Hepatocyte (in vitro differentiated cells): ENCODE measurements around the gene SAP30L. TPM values are rescaled to one million over a fixed set of nuclear protein-coding genes. Genes with fewer than 3 reads are reported as not detected.

ENCODE experiments used
- DNase-seq: peaks from one replicate; pipeline ENCODE4 v3.0.0-alpha.2; 2016; ENCODE audit warnings: low spot score
- H2AFZ ChIP-seq: fragments of 200-600 bp; sonication (generic); 2 replicates; pipeline ENCODE4 v1.6.0; 2016; ENCODE audit warnings: antibody characterized with exemption, mild to moderate bottlenecking
- H3K27ac ChIP-seq: fragments of 200-600 bp; sonication (generic); 2 replicates; pipeline ENCODE4 v1.5.1; 2016; ENCODE audit warnings: mild to moderate bottlenecking
- H3K27me3 ChIP-seq: fragments of 200-600 bp; sonication (generic); 2 replicates; pipeline ENCODE4 v1.6.1; 2016
- H3K36me3 ChIP-seq: fragments of 200-600 bp; sonication (generic); replicated peaks from 2 replicates; pipeline ENCODE4 v1.5.1; 2016; ENCODE audit warnings: low read depth; ENCODE audit not compliant: insufficient read depth
- H3K4me1 ChIP-seq: fragments of 200-600 bp; sonication (generic); 2 replicates; pipeline ENCODE4 v1.5.1; 2016; ENCODE audit warnings: mild to moderate bottlenecking, moderate library complexity; ENCODE audit not compliant: insufficient read depth
- H3K4me2 ChIP-seq: fragments of 200-600 bp; sonication (generic); 2 replicates; pipeline ENCODE4 v1.6.0; 2016
- H3K4me3 ChIP-seq: fragments of 200-600 bp; sonication (generic); 2 replicates; pipeline ENCODE4 v1.5.1; 2016; ENCODE audit warnings: mild to moderate bottlenecking
- H3K79me2 ChIP-seq: fragments of 200-600 bp; sonication (generic); 2 replicates; pipeline ENCODE4 v1.6.0; 2017; ENCODE audit warnings: mild to moderate bottlenecking
- H3K9me2 ChIP-seq: fragments of 200-600 bp; sonication (generic); replicated peaks from 2 replicates; pipeline ENCODE4 v1.6.0; 2017; ENCODE audit warnings: mild to moderate bottlenecking; ENCODE audit not compliant: insufficient read depth
- H3K9me3 ChIP-seq: fragments of 200-600 bp; sonication (generic); 2 replicates; pipeline ENCODE4 v1.5.1; 2016; ENCODE audit warnings: low read depth, mild to moderate bottlenecking
- H4K20me1 ChIP-seq: fragments of 200-600 bp; sonication (generic); 2 replicates; pipeline ENCODE4 v1.6.0; 2016; ENCODE audit warnings: mild to moderate bottlenecking; ENCODE audit not compliant: insufficient read depth, poor library complexity, severe bottlenecking
- EZH2 ChIP-seq: fragments of 200-600 bp; sonication (generic); IDR thresholded peaks from 2 replicates; pipeline ENCODE4 v1.6.1; 2016; ENCODE audit warnings: antibody characterized with exemption, mild to moderate bottlenecking, borderline replicate concordance
- EZH2phosphoT487 ChIP-seq: fragments of 200-600 bp; sonication (generic); IDR thresholded peaks from one replicate; pipeline ENCODE4 v1.6.1; 2018; ENCODE audit warnings: antibody characterized with exemption, mild to moderate bottlenecking, low read depth, moderate library complexity; ENCODE audit not compliant: unreplicated experiment, severe bottlenecking
- WGBS: methylation state at CpG from one replicate; pipeline ENCODE4 v1.1.6; 2016; ENCODE audit warnings: low lambda C conversion rate; ENCODE audit errors: missing lambda C conversion rate; 5-methylcytosine and 5-hydroxymethylcytosine counted together
- polyA plus RNA-seq: library from polyadenylated mRNA; unstranded; fragments of >200 nt; fragmentation: Nextera tagmentation; extraction: Ambion mirVana; gene quantifications from 2 replicates; pipeline ENCODE4 v1.2.1, GENCODE V29; 2016
- total RNA-seq: library from RNA; depleted of rRNA; stranded (reverse); fragments of >200 nt; gene quantifications from 2 replicates; pipeline ENCODE4 v1.2.3, GENCODE V29; 2014
- TF ChIP-seq, protein P1 (sequence below): fragments of 200-600 bp; sonication (generic); IDR thresholded peaks from 2 replicates; pipeline ENCODE4 v1.5.1; 2016; ENCODE audit warnings: antibody characterized with exemption, mild to moderate bottlenecking; ENCODE audit not compliant: poor library complexity

SAP30L gene
- total and polyA plus RNA-seq, 2 experiments from 2014 or later = 21.6 to 45.6 TPM

DNA sequence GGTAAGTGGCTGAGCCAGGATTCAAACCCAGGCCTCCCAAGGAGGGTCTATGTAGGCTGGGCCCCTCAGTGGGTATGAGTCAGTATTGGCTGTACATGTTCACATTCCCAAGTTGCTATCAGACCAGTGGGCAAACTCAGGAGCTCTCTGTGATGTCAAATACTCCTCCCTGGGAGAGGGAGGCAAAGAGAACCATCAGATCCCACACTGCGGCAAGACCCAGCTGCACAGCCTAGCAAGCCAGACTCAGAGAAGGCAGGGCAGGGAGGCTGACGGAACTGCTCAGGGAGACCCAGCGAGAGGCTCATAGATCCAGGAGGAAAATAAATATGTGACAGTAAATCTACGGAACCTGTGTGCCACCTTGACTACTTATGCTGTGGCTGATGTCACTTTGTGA is 42.6 kb upstream of the SAP30L start:
- Histone ChIP-seq H3K4me3 (no peak overlapping the region), H3K9me2 (no peaks in the 10 kb centered on the region), H3K79me2 (no peaks in the 10 kb centered on the region), H3K9me3 (no peaks in the 10 kb centered on the region), H3K27me3 (no peaks in the 10 kb centered on the region), H3K36me3 (no peaks in the 10 kb centered on the region), H4K20me1 (no peaks in the 10 kb centered on the region), H2AFZ (no peak overlapping the region), H3K4me2 (no peak overlapping the region), H3K27ac (no peak overlapping the region), H3K4me1 (peaks cover 17% of the 10 kb centered on the region)
- TF ChIP-seq EZH2 (no peak), EZH2phosphoT487 (no peak)
- TF ChIP-seq, protein P1, sequence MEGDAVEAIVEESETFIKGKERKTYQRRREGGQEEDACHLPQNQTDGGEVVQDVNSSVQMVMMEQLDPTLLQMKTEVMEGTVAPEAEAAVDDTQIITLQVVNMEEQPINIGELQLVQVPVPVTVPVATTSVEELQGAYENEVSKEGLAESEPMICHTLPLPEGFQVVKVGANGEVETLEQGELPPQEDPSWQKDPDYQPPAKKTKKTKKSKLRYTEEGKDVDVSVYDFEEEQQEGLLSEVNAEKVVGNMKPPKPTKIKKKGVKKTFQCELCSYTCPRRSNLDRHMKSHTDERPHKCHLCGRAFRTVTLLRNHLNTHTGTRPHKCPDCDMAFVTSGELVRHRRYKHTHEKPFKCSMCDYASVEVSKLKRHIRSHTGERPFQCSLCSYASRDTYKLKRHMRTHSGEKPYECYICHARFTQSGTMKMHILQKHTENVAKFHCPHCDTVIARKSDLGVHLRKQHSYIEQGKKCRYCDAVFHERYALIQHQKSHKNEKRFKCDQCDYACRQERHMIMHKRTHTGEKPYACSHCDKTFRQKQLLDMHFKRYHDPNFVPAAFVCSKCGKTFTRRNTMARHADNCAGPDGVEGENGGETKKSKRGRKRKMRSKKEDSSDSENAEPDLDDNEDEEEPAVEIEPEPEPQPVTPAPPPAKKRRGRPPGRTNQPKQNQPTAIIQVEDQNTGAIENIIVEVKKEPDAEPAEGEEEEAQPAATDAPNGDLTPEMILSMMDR = no peak
- WGBS = 100% methylated on average over 4 of the region's 4 CpGs
- no peak for DNase-seq

- H3K36me3 ChIP-seq = no peaks in the 10 kb centered on the region
- H3K9me2 ChIP-seq = no peaks in the 10 kb centered on the region
- H3K27me3 ChIP-seq = no peaks in the 10 kb centered on the region
- H3K4me2 ChIP-seq = no peak overlapping the region
- WGBS = 76% methylated on average over 8 of the region's 8 CpGs
- no peak for DNase-seq
- H4K20me1 ChIP-seq = no peaks in the 10 kb centered on the region
- H3K4me1 ChIP-seq = peaks cover 17% of the 10 kb centered on the region
- no peak overlapping the region for H3K27ac ChIP-seq
- no peaks in the 10 kb centered on the region for H3K9me3 ChIP-seq
- H3K4me3 ChIP-seq = no peak overlapping the region
- no peak overlapping the region for H2AFZ ChIP-seq
- no peak for TF ChIP-seq EZH2phosphoT487
- TF ChIP-seq, protein P1 = no peak
- TF ChIP-seq EZH2 = no peak
- H3K79me2 ChIP-seq = no peaks in the 10 kb centered on the region
These were observed 41.9 kb upstream of the SAP30L start for GRCh38 chr5:154403776-154404387.

- Histone ChIP-seq H4K20me1 (no peaks in the 10 kb centered on the region), H3K36me3 (no peaks in the 10 kb centered on the region), H3K4me2 (peak overlapping the region; percentile 90), H2AFZ (peak overlapping the region; percentile 69), H3K79me2 (no peaks in the 10 kb centered on the region), H3K9me3 (no peaks in the 10 kb centered on the region), H3K27me3 (no peaks in the 10 kb centered on the region), H3K4me1 (peaks cover 17% of the 10 kb centered on the region), H3K27ac (no peak overlapping the region), H3K4me3 (peak overlapping the region; percentile 48), H3K9me2 (no peaks in the 10 kb centered on the region)
- peak; percentile 93 for DNase-seq
- WGBS = 13% methylated on average over 37 of the region's 37 CpGs
- TF ChIP-seq, protein P1 = peak; percentile 95
- no peak for TF ChIP-seq EZH2
- no peak for TF ChIP-seq EZH2phosphoT487
These were observed 40.6 kb upstream of the SAP30L start for GRCh38 chr5:154405078-154405792.
